Measurements from ENCODE around the gene MPP2.

- TF ChIP-seq, protein P1, sequence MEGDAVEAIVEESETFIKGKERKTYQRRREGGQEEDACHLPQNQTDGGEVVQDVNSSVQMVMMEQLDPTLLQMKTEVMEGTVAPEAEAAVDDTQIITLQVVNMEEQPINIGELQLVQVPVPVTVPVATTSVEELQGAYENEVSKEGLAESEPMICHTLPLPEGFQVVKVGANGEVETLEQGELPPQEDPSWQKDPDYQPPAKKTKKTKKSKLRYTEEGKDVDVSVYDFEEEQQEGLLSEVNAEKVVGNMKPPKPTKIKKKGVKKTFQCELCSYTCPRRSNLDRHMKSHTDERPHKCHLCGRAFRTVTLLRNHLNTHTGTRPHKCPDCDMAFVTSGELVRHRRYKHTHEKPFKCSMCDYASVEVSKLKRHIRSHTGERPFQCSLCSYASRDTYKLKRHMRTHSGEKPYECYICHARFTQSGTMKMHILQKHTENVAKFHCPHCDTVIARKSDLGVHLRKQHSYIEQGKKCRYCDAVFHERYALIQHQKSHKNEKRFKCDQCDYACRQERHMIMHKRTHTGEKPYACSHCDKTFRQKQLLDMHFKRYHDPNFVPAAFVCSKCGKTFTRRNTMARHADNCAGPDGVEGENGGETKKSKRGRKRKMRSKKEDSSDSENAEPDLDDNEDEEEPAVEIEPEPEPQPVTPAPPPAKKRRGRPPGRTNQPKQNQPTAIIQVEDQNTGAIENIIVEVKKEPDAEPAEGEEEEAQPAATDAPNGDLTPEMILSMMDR (IDR thresholded peaks at IDR 0.05): no peak
- TF ChIP-seq POLR2A (IDR thresholded peaks at IDR 0.05): no peak
Observed at GRCh38 chr17:43949781-43950180, 42.4 kb upstream of the MPP2 start.
